SK-N-SH (cell line): Measurements from ENCODE around the gene SNX24. TPM values are rescaled to one million over a fixed set of nuclear protein-coding genes. Genes with fewer than 3 reads are reported as not detected.

Experiments used
- CTCF ChIA-PET: fragments of 300-600, 350-600 bp; formaldehyde crosslinking; extraction: SDS; loops from one replicate; lab custom pipeline; 2021; lab: Yijun Ruan, JAX
- POLR2A ChIA-PET: fragments of 350-600 bp; sonication (Branson Sonifier 250); formaldehyde crosslinking; extraction: SDS; loops from one replicate; lab custom pipeline; 2020; ENCODE audit warnings: antibody characterized with exemption, inconsistent platforms; lab: Yijun Ruan, JAX
- DNase-seq: peaks from one replicate; pipeline ENCODE4 v3.0.0; 2012
- H2AFZ ChIP-seq: fragments of 200-600 bp; sonication (generic); 2 replicates; pipeline ENCODE4 v1.8.1; 2016; ENCODE audit warnings: antibody characterized with exemption, mild to moderate bottlenecking, low read depth
- H3F3A ChIP-seq: fragments of 200-600 bp; sonication (generic); replicated peaks from 2 replicates; pipeline ENCODE3; 2016; ENCODE audit warnings: antibody characterized with exemption, mild to moderate bottlenecking; ENCODE audit not compliant: insufficient read depth
- H3K27ac ChIP-seq, 2 experiments: fragments of 200-500 bp in 1 of 2; fragments of 200-600 bp in 1 of 2; sonication (Bioruptor generic) in 1 of 2; sonication (generic), shearing (Covaris generic) in 1 of 2; 2 replicates each; pipeline versions ENCODE4 v1.5.1 to v1.6.1; 2014 to 2016; ENCODE audit warnings: low read depth in 2 of 2, inconsistent platforms in 1 of 2, low read length in 1 of 2, mild to moderate bottlenecking in 1 of 2, mixed read lengths in 1 of 2
- H3K27me3 ChIP-seq: fragments of 200-600 bp; sonication (generic), shearing (Covaris generic); 2 replicates; pipeline ENCODE4 v1.6.1; 2016; ENCODE audit warnings: mixed run types; ENCODE audit not compliant: insufficient read depth
- H3K36me3 ChIP-seq, 2 experiments: fragments of 200-500 bp in 1 of 2; fragments of 200-600 bp in 1 of 2; sonication (Bioruptor generic) in 1 of 2; sonication (generic) in 1 of 2; replicated peaks in 1 of 2; 2 replicates each; pipeline versions ENCODE3 to v1.5.1; 2014 to 2016; ENCODE audit warnings: low read length in 1 of 2, mild to moderate bottlenecking in 1 of 2; ENCODE audit not compliant: insufficient read depth in 2 of 2, control insufficient read depth in 1 of 2
- H3K4me1 ChIP-seq, 2 experiments: fragments of 200-500 bp in 1 of 2; fragments of 200-600 bp in 1 of 2; sonication (Bioruptor generic) in 1 of 2; sonication (generic), shearing (Covaris generic) in 1 of 2; 2 replicates each; pipeline versions ENCODE4 v1.5.1 to v1.6.1; 2014 to 2016; ENCODE audit warnings: low read depth in 1 of 2, low read length in 1 of 2, mixed run types in 1 of 2; ENCODE audit not compliant: insufficient read depth in 2 of 2, control insufficient read depth in 1 of 2
- H3K4me2 ChIP-seq: fragments of 200-600 bp; sonication (generic), shearing (Covaris generic); 2 replicates; pipeline ENCODE4 v1.6.1; 2017; ENCODE audit warnings: mixed run types
- H3K4me3 ChIP-seq, 2 experiments: fragments of 200-500 bp in 1 of 2; fragments of 200-600 bp in 1 of 2; sonication (Bioruptor generic) in 1 of 2; sonication (generic), shearing (Covaris generic) in 1 of 2; 2 replicates each; pipeline versions ENCODE4 v1.5.1 to v1.8.1; 2014 to 2016; ENCODE audit warnings: low read depth in 2 of 2, inconsistent platforms in 1 of 2, low read length in 1 of 2, mild to moderate bottlenecking in 1 of 2, mixed read lengths in 1 of 2, moderate library complexity in 1 of 2
- H3K79me2 ChIP-seq: fragments of 200-600 bp; sonication (generic); 2 replicates; pipeline ENCODE4 v1.8.1; 2017; ENCODE audit warnings: mild to moderate bottlenecking; ENCODE audit not compliant: insufficient read depth
- H3K9ac ChIP-seq: fragments of 200-600 bp; sonication (generic); 2 replicates; pipeline ENCODE4 v1.6.1; 2017; ENCODE audit warnings: mixed run types
- H3K9me2 ChIP-seq: fragments of 200-600 bp; sonication (generic); 2 replicates; pipeline ENCODE4 v1.6.1; 2017; ENCODE audit warnings: mixed run types
- H3K9me3 ChIP-seq: fragments of 200-600 bp; sonication (generic); 2 replicates; pipeline ENCODE4 v1.6.1; 2017; ENCODE audit warnings: mixed run types, mild to moderate bottlenecking, moderate library complexity
- H4K20me1 ChIP-seq: fragments of 200-600 bp; sonication (generic); 2 replicates; pipeline ENCODE4 v1.6.1; 2017; ENCODE audit warnings: mild to moderate bottlenecking, mixed run types; ENCODE audit not compliant: insufficient read depth
- CHD2 ChIP-seq: fragments of 150-350 bp; IDR thresholded peaks from 2 replicates; pipeline ENCODE4 v1.6.1; 2018; ENCODE audit warnings: low read length; ENCODE audit not compliant: partially characterized antibody
- CTCF ChIP-seq: fragments of 200-600 bp; sonication (generic); IDR thresholded peaks from 2 replicates; pipeline ENCODE4 v1.6.1; 2017; ENCODE audit warnings: antibody characterized with exemption, mild to moderate bottlenecking, moderate library complexity
- ELF1 ChIP-seq: IDR thresholded peaks from 2 replicates; pipeline ENCODE4 v1.4.0; 2012
- FOXM1 ChIP-seq: IDR thresholded peaks from 2 replicates; pipeline ENCODE4 v1.4.0; 2012; ENCODE audit warnings: low read depth, mild to moderate bottlenecking
- GABPA ChIP-seq: IDR thresholded peaks from 2 replicates; pipeline ENCODE4 v1.4.0; 2012; ENCODE audit warnings: low read depth, mild to moderate bottlenecking
- IRF3 ChIP-seq: fragments of 150-350 bp; IDR thresholded peaks from 2 replicates; pipeline ENCODE4 v1.6.1; 2016; ENCODE audit warnings: mild to moderate bottlenecking, low read depth, low read length
- MAX ChIP-seq: IDR thresholded peaks from 2 replicates; pipeline ENCODE4 v1.4.0; 2012; ENCODE audit warnings: low read depth
- MEF2A ChIP-seq: IDR thresholded peaks from 2 replicates; pipeline ENCODE4 v1.4.0; 2012; ENCODE audit warnings: low read depth, borderline replicate concordance
- POLR2AphosphoS5 ChIP-seq: IDR thresholded peaks from 2 replicates; pipeline ENCODE4 v1.6.1; 2012; ENCODE audit warnings: low read depth, low read length
- RAD21 ChIP-seq: IDR thresholded peaks from 2 replicates; pipeline ENCODE4 v1.6.1; 2012; ENCODE audit warnings: mild to moderate bottlenecking, low read length
- REST ChIP-seq: IDR thresholded peaks from 2 replicates; pipeline ENCODE4 v1.6.1; 2012; ENCODE audit warnings: mild to moderate bottlenecking, low read depth, low read length, moderate library complexity
- SMC3 ChIP-seq: IDR thresholded peaks from 2 replicates; pipeline ENCODE4 v1.6.1; 2012; ENCODE audit warnings: low read depth, low read length, improper control_type of control experiment
- TAF1 ChIP-seq: IDR thresholded peaks from 2 replicates; pipeline ENCODE4 v1.6.1; 2012; ENCODE audit warnings: low read depth, mild to moderate bottlenecking, low read length, moderate library complexity, borderline replicate concordance
- TCF12 ChIP-seq: IDR thresholded peaks from 2 replicates; pipeline ENCODE4 v1.4.0; 2012
- USF1 ChIP-seq: IDR thresholded peaks from 2 replicates; pipeline ENCODE4 v1.4.0; 2012; ENCODE audit warnings: low read depth, borderline replicate concordance
- USF2 ChIP-seq: fragments of 150-350 bp; IDR thresholded peaks from 2 replicates; pipeline ENCODE4 v1.6.1; 2017; ENCODE audit warnings: antibody characterized with exemption, low read length, low read depth, borderline replicate concordance
- YY1 ChIP-seq: IDR thresholded peaks from 2 replicates; pipeline ENCODE4 v1.4.0; 2012; ENCODE audit warnings: low read depth, mild to moderate bottlenecking
- WGBS: methylation state at CpG from one replicate; pipeline ENCODE4 v1.1.6; 2017; ENCODE audit warnings: low lambda C conversion rate; 5-methylcytosine and 5-hydroxymethylcytosine counted together
- polyA plus RNA-seq, 3 experiments: library from polyadenylated mRNA; depleted of rRNA; stranded (reverse); fragments of >200 nt; gene quantifications; 2 replicates each; pipeline ENCODE4 v1.2.3, GENCODE V29; 2012

SNX24 gene
- polyA plus RNA-seq, 1 of the 3 experiments (the other 2 are of a cell fraction): 8.2 TPM

GRCh38 chr5:122947372-122947771 is 102.0 kb downstream of the SNX24 start:
- DNase-seq: no peak
- ChIA-PET CTCF (interaction anchor here (0.6 to 1.2 kb wide), 2 partner anchors 51 kb away, joined by 3 to 4 read pairs; no protein-coding TSS in a partner anchor), POLR2A (no interaction called here)
- H2AFZ ChIP-seq: no peak overlapping the region
- H3K4me3 ChIP-seq: no peak overlapping the region
- no peaks in the 10 kb centered on the region; the same call in 1 of the 2 replicates for H3K79me2 ChIP-seq
- TF ChIP-seq YY1 (no peak), MEF2A (no peak), USF1 (no peak), USF2 (no peak), CTCF (no peak), TCF12 (no peak), POLR2AphosphoS5 (no peak), RAD21 (no peak), FOXM1 (no peak), ELF1 (no peak), GABPA (no peak), IRF3 (no peak), REST (no peak), MAX (no peak), TAF1 (no peak), CHD2 (no peak), SMC3 (no peak)
- H3K36me3 ChIP-seq: peaks cover 0 to 9% of the 10 kb centered on the region in 2 experiments
- no peaks in the 10 kb centered on the region for H3K9me2 ChIP-seq
- H4K20me1 ChIP-seq: no peaks in the 10 kb centered on the region
- 100% methylated on average over 1 of the region's 1 CpG for WGBS
- no peaks in the 10 kb centered on the region for H3K27me3 ChIP-seq
- no peaks in the 10 kb centered on the region for H3F3A ChIP-seq
- H3K27ac ChIP-seq: no peak overlapping the region
- H3K9me3 ChIP-seq: no peaks in the 10 kb centered on the region
- no peak overlapping the region for H3K4me2 ChIP-seq
- peaks cover 0 to 6% of the 10 kb centered on the region in 2 experiments; a peak in 3 of 4 replicates for H3K4me1 ChIP-seq
- no peak overlapping the region for H3K9ac ChIP-seq
